Ishikawa (cell line): ENCODE measurements around the gene BRAT1.

ENCODE experiments used
- CEBPB ChIP-seq: IDR thresholded peaks from 2 replicates; pipeline ENCODE4 v1.6.1; 2012
- CREB1 ChIP-seq: IDR thresholded peaks from 2 replicates; pipeline ENCODE4 v1.6.1; 2012; ENCODE audit warnings: low read depth
- EP300 ChIP-seq: IDR thresholded peaks from 2 replicates; pipeline ENCODE4 v1.6.1; 2012; ENCODE audit warnings: borderline replicate concordance
- RAD21 ChIP-seq: IDR thresholded peaks from 2 replicates; pipeline ENCODE4 v1.6.1; 2012; ENCODE audit warnings: low read depth
- TCF12 ChIP-seq: IDR thresholded peaks from 2 replicates; pipeline ENCODE4 v1.6.1; 2012; ENCODE audit warnings: low read depth
- TEAD4 ChIP-seq: IDR thresholded peaks from 2 replicates; pipeline ENCODE4 v1.6.1; 2012
- YY1 ChIP-seq: IDR thresholded peaks from 2 replicates; pipeline ENCODE4 v1.6.1; 2012; ENCODE audit warnings: low read depth
- ZBTB7A ChIP-seq: IDR thresholded peaks from 2 replicates; pipeline ENCODE4 v1.6.1; 2012; ENCODE audit warnings: low read depth
- TF ChIP-seq, protein P1 (sequence below): IDR thresholded peaks from 2 replicates; pipeline ENCODE4 v1.6.1; 2012; ENCODE audit warnings: low read depth, mild to moderate bottlenecking
- TF ChIP-seq, protein P2 (sequence below): IDR thresholded peaks from 2 replicates; pipeline ENCODE4 v1.6.1; 2012
- TF ChIP-seq, protein P3 (sequence below): IDR thresholded peaks from 2 replicates; pipeline ENCODE4 v1.6.1; 2012

DNA sequence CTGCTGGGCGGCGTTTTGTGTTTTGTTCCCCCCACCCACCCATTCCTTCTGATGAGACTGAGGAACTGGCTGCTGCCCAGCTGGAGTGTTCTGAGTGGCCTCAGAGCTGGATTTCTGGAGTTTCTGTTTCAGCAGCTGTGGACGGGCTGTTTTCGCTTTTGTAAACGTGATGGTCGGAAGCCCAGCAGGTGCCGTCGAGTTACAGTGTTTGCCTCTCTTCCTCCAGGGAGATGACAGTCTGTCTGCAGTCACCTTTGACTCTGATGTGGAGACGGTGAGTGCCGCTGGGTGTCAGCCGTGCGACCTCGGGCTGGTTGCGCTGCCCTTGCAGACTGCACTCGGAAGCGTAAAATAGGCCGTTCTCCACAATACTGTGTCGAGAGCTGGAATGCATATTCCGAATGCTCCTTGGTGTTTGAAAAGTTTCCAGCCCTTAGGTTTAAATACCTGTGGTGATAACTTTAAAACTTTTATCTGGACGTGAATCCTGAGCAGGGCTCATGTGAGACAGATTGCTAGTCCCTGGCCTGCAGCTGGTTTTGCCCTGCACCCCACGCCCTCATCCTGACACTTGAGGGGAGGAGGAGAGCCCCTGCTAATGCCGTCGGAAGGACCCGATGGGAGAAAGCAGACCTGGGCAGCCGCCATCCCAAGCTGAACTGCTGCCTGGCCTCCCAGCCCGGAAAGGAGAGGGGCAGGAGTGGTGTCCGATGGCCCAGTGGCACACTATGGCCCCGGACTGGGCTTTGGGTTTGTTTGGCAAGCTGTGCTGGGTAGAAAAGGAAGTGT lies 11.8 kb upstream of the BRAT1 start:
- TF ChIP-seq, protein P1, sequence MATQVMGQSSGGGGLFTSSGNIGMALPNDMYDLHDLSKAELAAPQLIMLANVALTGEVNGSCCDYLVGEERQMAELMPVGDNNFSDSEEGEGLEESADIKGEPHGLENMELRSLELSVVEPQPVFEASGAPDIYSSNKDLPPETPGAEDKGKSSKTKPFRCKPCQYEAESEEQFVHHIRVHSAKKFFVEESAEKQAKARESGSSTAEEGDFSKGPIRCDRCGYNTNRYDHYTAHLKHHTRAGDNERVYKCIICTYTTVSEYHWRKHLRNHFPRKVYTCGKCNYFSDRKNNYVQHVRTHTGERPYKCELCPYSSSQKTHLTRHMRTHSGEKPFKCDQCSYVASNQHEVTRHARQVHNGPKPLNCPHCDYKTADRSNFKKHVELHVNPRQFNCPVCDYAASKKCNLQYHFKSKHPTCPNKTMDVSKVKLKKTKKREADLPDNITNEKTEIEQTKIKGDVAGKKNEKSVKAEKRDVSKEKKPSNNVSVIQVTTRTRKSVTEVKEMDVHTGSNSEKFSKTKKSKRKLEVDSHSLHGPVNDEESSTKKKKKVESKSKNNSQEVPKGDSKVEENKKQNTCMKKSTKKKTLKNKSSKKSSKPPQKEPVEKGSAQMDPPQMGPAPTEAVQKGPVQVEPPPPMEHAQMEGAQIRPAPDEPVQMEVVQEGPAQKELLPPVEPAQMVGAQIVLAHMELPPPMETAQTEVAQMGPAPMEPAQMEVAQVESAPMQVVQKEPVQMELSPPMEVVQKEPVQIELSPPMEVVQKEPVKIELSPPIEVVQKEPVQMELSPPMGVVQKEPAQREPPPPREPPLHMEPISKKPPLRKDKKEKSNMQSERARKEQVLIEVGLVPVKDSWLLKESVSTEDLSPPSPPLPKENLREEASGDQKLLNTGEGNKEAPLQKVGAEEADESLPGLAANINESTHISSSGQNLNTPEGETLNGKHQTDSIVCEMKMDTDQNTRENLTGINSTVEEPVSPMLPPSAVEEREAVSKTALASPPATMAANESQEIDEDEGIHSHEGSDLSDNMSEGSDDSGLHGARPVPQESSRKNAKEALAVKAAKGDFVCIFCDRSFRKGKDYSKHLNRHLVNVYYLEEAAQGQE, result no peak
- TF ChIP-seq CEBPB, result no peak
- no peak for TF ChIP-seq ZBTB7A
- TF ChIP-seq, protein P2, sequence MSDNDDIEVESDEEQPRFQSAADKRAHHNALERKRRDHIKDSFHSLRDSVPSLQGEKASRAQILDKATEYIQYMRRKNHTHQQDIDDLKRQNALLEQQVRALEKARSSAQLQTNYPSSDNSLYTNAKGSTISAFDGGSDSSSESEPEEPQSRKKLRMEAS, result no peak
- no peak for TF ChIP-seq EP300
- TF ChIP-seq YY1, result no peak
- TF ChIP-seq TEAD4, result no peak
- TF ChIP-seq TCF12, result no peak
- no peak for TF ChIP-seq RAD21
- no peak for TF ChIP-seq CREB1
- TF ChIP-seq, protein P3, sequence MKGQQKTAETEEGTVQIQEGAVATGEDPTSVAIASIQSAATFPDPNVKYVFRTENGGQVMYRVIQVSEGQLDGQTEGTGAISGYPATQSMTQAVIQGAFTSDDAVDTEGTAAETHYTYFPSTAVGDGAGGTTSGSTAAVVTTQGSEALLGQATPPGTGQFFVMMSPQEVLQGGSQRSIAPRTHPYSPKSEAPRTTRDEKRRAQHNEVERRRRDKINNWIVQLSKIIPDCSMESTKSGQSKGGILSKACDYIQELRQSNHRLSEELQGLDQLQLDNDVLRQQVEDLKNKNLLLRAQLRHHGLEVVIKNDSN, result no peak
